Activated T-helper 1 cell treated with anti-CD3 and anti-CD28 coated beads, Interleukin-2, amount 50 U/mL, for 16 hours (primary cell): ENCODE data around the gene SDCCAG8.
"Not testable (repeated sequence)": the region's sequence is repeated elsewhere in the genome, so short reads cannot be mapped to it uniquely, and the experiment has no call there.

Source experiments
- DNase-seq, 2 donors: peaks; one replicate each; pipeline ENCODE4 v3.0.0-alpha.2; 2020; ENCODE audit warnings: low read depth in 1 of 2, low spot score in 1 of 2

Gene SDCCAG8

GRCh38 chr1:243332440-243332839 lies 76.6 kb downstream of the SDCCAG8 start:
- no peak for DNase-seq

GRCh38 chr1:243335292-243335691 lies 79.5 kb downstream of the SDCCAG8 start:
- no peak for DNase-seq

GRCh38 chr1:243336163-243336562 lies 80.3 kb downstream of the SDCCAG8 start:
- no peak for DNase-seq

GRCh38 chr1:243338848-243339247 lies 83.0 kb downstream of the SDCCAG8 start:
- DNase-seq, result not testable (repeated sequence)

GRCh38 chr1:243341074-243341473 lies 85.2 kb downstream of the SDCCAG8 start:
- DNase-seq, result no peak

GRCh38 chr1:243343970-243344937 lies 88.4 kb downstream of the SDCCAG8 start:
- no peak for DNase-seq

- no peak for DNase-seq
These were observed 89.4 kb downstream of the SDCCAG8 start for GRCh38 chr1:243345205-243345604.

GRCh38 chr1:243346016-243346415 lies 90.2 kb downstream of the SDCCAG8 start:
- DNase-seq, result no peak

- DNase-seq, result no peak
These were observed 90.6 kb downstream of the SDCCAG8 start for GRCh38 chr1:243346468-243346867.

GRCh38 chr1:243348331-243348730 lies 92.5 kb downstream of the SDCCAG8 start:
- no peak for DNase-seq

- no peak for DNase-seq
These were observed 93.3 kb downstream of the SDCCAG8 start for GRCh38 chr1:243349128-243349527.

- DNase-seq, result no peak
These were observed 95.5 kb downstream of the SDCCAG8 start for GRCh38 chr1:243351337-243351736.

GRCh38 chr1:243354511-243355153 lies 98.8 kb downstream of the SDCCAG8 start:
- no peak for DNase-seq

- DNase-seq, result no peak
These were observed 108.0 kb downstream of the SDCCAG8 start for GRCh38 chr1:243363832-243364231.

GRCh38 chr1:243364330-243364729 lies 108.5 kb downstream of the SDCCAG8 start:
- DNase-seq, result no peak

GRCh38 chr1:243364866-243365265 lies 109.0 kb downstream of the SDCCAG8 start:
- DNase-seq, result no peak

- DNase-seq, result no peak
These were observed 111.5 kb downstream of the SDCCAG8 start for GRCh38 chr1:243367314-243367713.

- DNase-seq, result no peak
These were observed 118.6 kb downstream of the SDCCAG8 start for GRCh38 chr1:243374412-243374811.

GRCh38 chr1:243375596-243375995 lies 119.8 kb downstream of the SDCCAG8 start:
- DNase-seq, result no peak

- DNase-seq, result no peak
These were observed 122.8 kb downstream of the SDCCAG8 start for GRCh38 chr1:243378669-243379068.

- no peak for DNase-seq
These were observed 123.4 kb downstream of the SDCCAG8 start for GRCh38 chr1:243379208-243379607.

- no peak for DNase-seq
These were observed 123.9 kb downstream of the SDCCAG8 start for GRCh38 chr1:243379706-243380105.
